ENCODE results near the gene DARS2. TPM values are rescaled to one million over a fixed set of nuclear protein-coding genes. Genes with fewer than 3 reads are reported as not detected.

DARS2 gene
- total RNA-seq, 1 donor from 2014 or later: 17.4 TPM

DNA sequence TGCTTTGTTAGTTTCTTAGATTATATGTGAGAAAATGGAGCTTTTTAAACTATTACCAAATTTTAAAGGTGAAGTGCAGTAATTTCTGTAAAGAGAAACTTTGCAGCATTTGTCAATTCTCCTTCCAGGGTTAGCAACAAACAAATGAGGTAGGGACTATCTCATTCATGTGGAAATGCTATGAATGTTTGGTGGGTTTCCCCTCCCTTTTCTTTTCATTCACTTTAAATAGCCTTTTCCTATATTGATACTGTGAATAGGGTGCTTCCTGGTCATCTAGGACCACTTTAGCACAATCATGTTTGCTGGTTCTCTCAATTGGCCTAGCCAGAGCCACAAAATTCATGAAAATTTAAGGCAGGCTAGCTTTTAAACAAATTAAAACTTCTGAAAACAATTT lies 64.3 kb downstream of the DARS2 start:
- H3K36me3 ChIP-seq (ENCODE audit: insufficient read depth, low read length): peaks cover 10% of the 10 kb centered on the region
- no peak for FAIRE-seq
- no peak for DNase-seq (ENCODE audit: low read depth)
- no peak overlapping the region for H3K9ac ChIP-seq (ENCODE audit: low read length)
- H3K4me3 ChIP-seq (ENCODE audit: insufficient read depth, low read depth, low read length): no peak overlapping the region
- peaks cover 3% of the 10 kb centered on the region for H4K20me1 ChIP-seq (ENCODE audit: insufficient read depth, low read length)
- no peaks in the 10 kb centered on the region for H3K9me3 Mint-ChIP-seq (ENCODE audit: unreplicated experiment)
- H3K9me3 ChIP-seq (ENCODE audit: insufficient read depth, low read depth, low read length): no peaks in the 10 kb centered on the region
- H3K27me3 Mint-ChIP-seq (ENCODE audit: low read depth, unreplicated experiment): no peaks in the 10 kb centered on the region
- no peaks in the 10 kb centered on the region for H3K4me1 Mint-ChIP-seq (ENCODE audit: low read depth, unreplicated experiment)
- no peak overlapping the region for H3K4me3 Mint-ChIP-seq (ENCODE audit: unreplicated experiment)
- no peaks in the 10 kb centered on the region for H3K27me3 ChIP-seq (ENCODE audit: insufficient read depth, low read length)
- H3K79me2 ChIP-seq (ENCODE audit: insufficient read depth, low read length): peaks cover 3% of the 10 kb centered on the region
- H3K36me3 Mint-ChIP-seq (ENCODE audit: low read depth, unreplicated experiment): peaks cover 12% of the 10 kb centered on the region
- no peak overlapping the region for H3K27ac ChIP-seq (ENCODE audit: low read depth, low read length)
- H3K27ac Mint-ChIP-seq (ENCODE audit: unreplicated experiment): no peak overlapping the region
- no peaks in the 10 kb centered on the region for H3K4me1 ChIP-seq (ENCODE audit: insufficient read depth, low read length)
- H3K4me2 ChIP-seq (ENCODE audit: low read length): no peak overlapping the region
- TF ChIP-seq, protein P1, sequence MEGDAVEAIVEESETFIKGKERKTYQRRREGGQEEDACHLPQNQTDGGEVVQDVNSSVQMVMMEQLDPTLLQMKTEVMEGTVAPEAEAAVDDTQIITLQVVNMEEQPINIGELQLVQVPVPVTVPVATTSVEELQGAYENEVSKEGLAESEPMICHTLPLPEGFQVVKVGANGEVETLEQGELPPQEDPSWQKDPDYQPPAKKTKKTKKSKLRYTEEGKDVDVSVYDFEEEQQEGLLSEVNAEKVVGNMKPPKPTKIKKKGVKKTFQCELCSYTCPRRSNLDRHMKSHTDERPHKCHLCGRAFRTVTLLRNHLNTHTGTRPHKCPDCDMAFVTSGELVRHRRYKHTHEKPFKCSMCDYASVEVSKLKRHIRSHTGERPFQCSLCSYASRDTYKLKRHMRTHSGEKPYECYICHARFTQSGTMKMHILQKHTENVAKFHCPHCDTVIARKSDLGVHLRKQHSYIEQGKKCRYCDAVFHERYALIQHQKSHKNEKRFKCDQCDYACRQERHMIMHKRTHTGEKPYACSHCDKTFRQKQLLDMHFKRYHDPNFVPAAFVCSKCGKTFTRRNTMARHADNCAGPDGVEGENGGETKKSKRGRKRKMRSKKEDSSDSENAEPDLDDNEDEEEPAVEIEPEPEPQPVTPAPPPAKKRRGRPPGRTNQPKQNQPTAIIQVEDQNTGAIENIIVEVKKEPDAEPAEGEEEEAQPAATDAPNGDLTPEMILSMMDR (IDR thresholded peaks at IDR 0.05; ENCODE audit: insufficient read depth, low read depth, low read length): no peak
- TF ChIP-seq EZH2 (IDR thresholded peaks at IDR 0.05; ENCODE audit: insufficient read depth, low read length): no peak
- no peak overlapping the region for H2AFZ ChIP-seq (ENCODE audit: low read depth, low read length)

DNA sequence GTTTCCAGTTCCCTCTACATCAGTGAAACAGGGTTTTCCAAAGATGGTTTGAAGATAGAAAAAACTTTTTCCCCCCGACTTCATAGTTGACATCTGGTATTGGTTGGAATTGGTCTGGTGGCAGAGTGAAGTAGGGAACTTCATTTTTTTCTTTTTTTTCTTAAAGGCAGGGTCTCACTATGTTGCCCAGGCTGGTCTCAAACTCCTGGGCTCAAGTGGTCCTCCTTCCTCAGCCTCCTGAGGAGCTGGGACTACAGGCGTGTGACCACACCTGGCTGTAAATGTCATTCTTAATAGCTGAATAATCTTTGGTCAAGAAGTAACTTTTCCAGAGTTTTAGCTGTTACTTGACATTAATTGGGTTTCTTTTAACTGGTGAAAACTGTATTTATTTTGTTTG lies 65.4 kb downstream of the DARS2 start:
- peaks cover 6% of the 10 kb centered on the region for H3K79me2 ChIP-seq (ENCODE audit: insufficient read depth, low read length)
- no peak for FAIRE-seq
- H3K27me3 ChIP-seq (ENCODE audit: insufficient read depth, low read length): no peaks in the 10 kb centered on the region
- no peak overlapping the region for H3K4me2 ChIP-seq (ENCODE audit: low read length)
- TF ChIP-seq, protein P1 (IDR thresholded peaks at IDR 0.05; ENCODE audit: insufficient read depth, low read depth, low read length): no peak
- no peak for TF ChIP-seq EZH2 (IDR thresholded peaks at IDR 0.05; ENCODE audit: insufficient read depth, low read length)
- peaks cover 3% of the 10 kb centered on the region for H4K20me1 ChIP-seq (ENCODE audit: insufficient read depth, low read length)
- H3K36me3 Mint-ChIP-seq (ENCODE audit: low read depth, unreplicated experiment): peaks cover 16% of the 10 kb centered on the region
- no peak overlapping the region for H3K4me3 ChIP-seq (ENCODE audit: insufficient read depth, low read depth, low read length)
- peaks cover 10% of the 10 kb centered on the region for H3K36me3 ChIP-seq (ENCODE audit: insufficient read depth, low read length)
- H3K4me1 ChIP-seq (ENCODE audit: insufficient read depth, low read length): no peaks in the 10 kb centered on the region
- H3K9ac ChIP-seq (ENCODE audit: low read length): no peak overlapping the region
- DNase-seq (ENCODE audit: low read depth): no peak
- H2AFZ ChIP-seq (ENCODE audit: low read depth, low read length): no peak overlapping the region
- no peak overlapping the region for H3K27ac ChIP-seq (ENCODE audit: low read depth, low read length)
- H3K27me3 Mint-ChIP-seq (ENCODE audit: low read depth, unreplicated experiment): no peaks in the 10 kb centered on the region
- no peak overlapping the region for H3K4me3 Mint-ChIP-seq (ENCODE audit: unreplicated experiment)
- no peak overlapping the region for H3K27ac Mint-ChIP-seq (ENCODE audit: unreplicated experiment)
- H3K9me3 ChIP-seq (ENCODE audit: insufficient read depth, low read depth, low read length): no peaks in the 10 kb centered on the region
- H3K9me3 Mint-ChIP-seq (ENCODE audit: unreplicated experiment): no peaks in the 10 kb centered on the region
- H3K4me1 Mint-ChIP-seq (ENCODE audit: low read depth, unreplicated experiment): no peaks in the 10 kb centered on the region

DNA sequence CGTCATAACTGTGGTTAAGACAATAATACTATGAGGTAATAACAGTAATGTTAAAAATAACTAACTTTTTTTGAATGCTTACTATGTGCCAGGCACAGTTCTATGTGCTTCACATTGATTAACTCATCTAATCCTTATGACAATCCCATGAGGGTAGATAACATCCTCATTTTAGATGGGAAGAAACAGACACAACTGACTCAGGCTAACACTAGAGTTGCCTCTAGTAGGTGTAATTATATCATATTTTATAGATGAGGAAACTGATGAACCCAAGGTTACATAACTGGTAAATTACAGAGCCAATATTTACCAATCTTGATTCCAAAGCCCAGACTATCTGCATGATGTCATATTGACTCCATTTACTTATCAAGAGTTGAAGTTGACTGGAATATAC lies 69.1 kb downstream of the DARS2 start:
- no peaks in the 10 kb centered on the region for H3K36me3 ChIP-seq (ENCODE audit: insufficient read depth, low read length)
- DNase-seq (ENCODE audit: low read depth): no peak
- H3K9ac ChIP-seq (ENCODE audit: low read length): no peak overlapping the region
- peaks cover 6% of the 10 kb centered on the region for H3K79me2 ChIP-seq (ENCODE audit: insufficient read depth, low read length)
- TF ChIP-seq, protein P1 (IDR thresholded peaks at IDR 0.05; ENCODE audit: insufficient read depth, low read depth, low read length): no peak
- TF ChIP-seq EZH2 (IDR thresholded peaks at IDR 0.05; ENCODE audit: insufficient read depth, low read length): no peak
- no peak overlapping the region for H3K27ac Mint-ChIP-seq (ENCODE audit: unreplicated experiment)
- no peak overlapping the region for H2AFZ ChIP-seq (ENCODE audit: low read depth, low read length)
- H4K20me1 ChIP-seq (ENCODE audit: insufficient read depth, low read length): peaks cover 3% of the 10 kb centered on the region
- no peaks in the 10 kb centered on the region for H3K4me1 ChIP-seq (ENCODE audit: insufficient read depth, low read length)
- FAIRE-seq: no peak
- H3K27ac ChIP-seq (ENCODE audit: low read depth, low read length): no peak overlapping the region
- no peaks in the 10 kb centered on the region for H3K4me1 Mint-ChIP-seq (ENCODE audit: low read depth, unreplicated experiment)
- no peaks in the 10 kb centered on the region for H3K27me3 ChIP-seq (ENCODE audit: insufficient read depth, low read length)
- H3K27me3 Mint-ChIP-seq (ENCODE audit: low read depth, unreplicated experiment): no peaks in the 10 kb centered on the region
- H3K9me3 Mint-ChIP-seq (ENCODE audit: unreplicated experiment): no peaks in the 10 kb centered on the region
- no peak overlapping the region for H3K4me3 ChIP-seq (ENCODE audit: insufficient read depth, low read depth, low read length)
- H3K9me3 ChIP-seq (ENCODE audit: insufficient read depth, low read depth, low read length): no peaks in the 10 kb centered on the region
- no peak overlapping the region for H3K4me3 Mint-ChIP-seq (ENCODE audit: unreplicated experiment)
- no peak overlapping the region for H3K4me2 ChIP-seq (ENCODE audit: low read length)
- H3K36me3 Mint-ChIP-seq (ENCODE audit: low read depth, unreplicated experiment): peaks cover 4% of the 10 kb centered on the region
